GM21619 (cell line): Measurements from ENCODE around the gene MFSD1.
A peak's percentile ranks its signal among the peaks of the same experiment; 100 is the strongest.

Source experiments
- ATAC-seq: cut with Tn5 transposase; IDR thresholded peaks from one replicate; pipeline ENCODE4 v1.9.1; 2021; ENCODE audit not compliant: unreplicated experiment

MFSD1 gene

GRCh38 chr3:158809642-158810041, 7.8 kb downstream of the MFSD1 start:
- ATAC-seq: no peak

GRCh38 chr3:158810823-158811724, 9.2 kb downstream of the MFSD1 start:
- no peak for ATAC-seq

GRCh38 chr3:158819282-158819681, 17.4 kb downstream of the MFSD1 start:
- no peak for ATAC-seq

- no peak for ATAC-seq
These were observed 18.7 kb downstream of the MFSD1 start for GRCh38 chr3:158820521-158820920.

- ATAC-seq: no peak
These were observed 20.0 kb downstream of the MFSD1 start for GRCh38 chr3:158821847-158822246.

- ATAC-seq: no peak
These were observed 21.6 kb downstream of the MFSD1 start for GRCh38 chr3:158823426-158823825.

- ATAC-seq: no peak
These were observed 25.9 kb downstream of the MFSD1 start for GRCh38 chr3:158827773-158828172.

- ATAC-seq: no peak
These were observed 28.5 kb downstream of the MFSD1 start for GRCh38 chr3:158830391-158830790.

- ATAC-seq: no peak
These were observed 30.0 kb downstream of the MFSD1 start for GRCh38 chr3:158831861-158832260.

- no peak for ATAC-seq
These were observed 33.8 kb downstream of the MFSD1 start for GRCh38 chr3:158835631-158836030.

GRCh38 chr3:158836312-158836711, 34.5 kb downstream of the MFSD1 start:
- no peak for ATAC-seq

GRCh38 chr3:158837240-158837639, 35.4 kb downstream of the MFSD1 start:
- ATAC-seq: no peak

- ATAC-seq: no peak
These were observed 38.1 kb downstream of the MFSD1 start for GRCh38 chr3:158839966-158840365.

- ATAC-seq: no peak
These were observed 39.5 kb downstream of the MFSD1 start for GRCh38 chr3:158841387-158841786.

- no peak for ATAC-seq
These were observed 41.1 kb downstream of the MFSD1 start for GRCh38 chr3:158842976-158843375.

- peak; percentile 51 for ATAC-seq
These were observed 44.0 kb downstream of the MFSD1 start for GRCh38 chr3:158845765-158846350.

- peak; percentile 83 for ATAC-seq
These were observed 45.1 kb downstream of the MFSD1 start for GRCh38 chr3:158846803-158847451.

GRCh38 chr3:158847452-158847821, 45.6 kb downstream of the MFSD1 start:
- ATAC-seq: peak; percentile 38

GRCh38 chr3:158847885-158848284, 46.0 kb downstream of the MFSD1 start:
- ATAC-seq: no peak

GRCh38 chr3:158849757-158850156, 47.9 kb downstream of the MFSD1 start:
- ATAC-seq: no peak

GRCh38 chr3:158859362-158859761, 57.5 kb downstream of the MFSD1 start:
- no peak for ATAC-seq

GRCh38 chr3:158863247-158863646, 61.4 kb downstream of the MFSD1 start:
- no peak for ATAC-seq
